ENCODE measurements around the gene STXBP1. TPM values are rescaled to one million over a fixed set of nuclear protein-coding genes. Genes with fewer than 3 reads are reported as not detected.

Gene STXBP1
- total and polyA plus RNA-seq, 2 donors (not counting 3 experiments of a cell fraction or from before 2014, with no cell fraction given), result 18.8 to 51.3 TPM

DNA sequence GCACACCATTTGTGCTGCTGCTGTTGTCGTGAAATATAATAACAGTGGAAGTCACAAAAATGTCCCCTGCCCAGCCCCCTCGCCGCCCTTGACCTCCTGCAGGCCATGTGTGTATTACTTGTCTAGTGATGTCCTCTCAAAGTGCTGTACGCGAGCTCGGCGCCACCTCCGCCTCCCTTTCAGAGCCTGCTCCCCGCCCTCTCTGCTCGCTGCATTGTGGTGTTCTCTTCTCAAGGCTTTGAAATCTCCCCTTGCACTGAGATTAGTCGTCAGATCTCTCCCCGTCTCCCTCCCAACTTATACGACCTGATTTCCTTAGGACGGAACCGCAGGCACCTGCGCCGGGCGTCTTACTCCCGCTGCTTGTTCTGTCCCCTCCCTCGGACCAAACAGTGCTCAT lies 80.0 kb downstream of the STXBP1 start:
- CTCF ChIA-PET, result no interaction called here
- dilution Hi-C loops (cut with MboI; ENCODE audit: extremely low pct_ligation_motif_present, low sequenced_read_pairs), result no loop called here

DNA sequence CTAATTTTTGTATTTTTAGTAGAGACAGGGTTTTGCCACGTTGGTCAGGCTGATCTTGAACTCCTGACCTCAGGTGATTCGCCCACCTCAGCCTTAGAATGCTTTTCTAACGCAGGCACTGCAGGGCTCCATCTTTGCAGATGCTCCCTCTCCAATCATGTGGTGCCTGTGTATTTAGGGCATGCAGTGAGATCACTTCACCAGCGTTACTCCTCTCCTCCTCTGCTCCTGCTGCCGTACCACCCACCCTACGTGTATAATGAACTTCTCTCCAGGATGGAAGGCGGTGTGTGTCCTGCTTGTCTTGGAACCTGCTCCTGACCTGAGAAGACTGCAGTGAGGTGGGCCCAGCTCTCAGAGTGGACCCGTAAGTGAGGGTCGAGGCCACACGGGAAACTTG lies 81.1 kb downstream of the STXBP1 start:
- CTCF ChIA-PET, result interaction anchor here (1.5 kb wide), 1 partner anchor 41 kb away, joined by 3 read pairs; no protein-coding TSS in a partner anchor

More for the DNA sequence above, 80.0 kb downstream of the STXBP1 start:
- no TSS peak for BruUV-seq (replicated peaks)
- POLR2A ChIA-PET, result no interaction called here
- intact Hi-C loops (cut with micrococcal nuclease), result no loop called here
- TF ChIP-seq GATA2 (IDR thresholded peaks at IDR 0.05; ENCODE audit: insufficient read depth, insufficient read length, low read depth, low read length) (no peak), POLR2A (IDR thresholded peaks at IDR 0.05; ENCODE audit: low read depth, low read length) (no peak)
- Histone ChIP-seq H3K4me1 (ENCODE audit: control insufficient read depth, extremely low read depth, insufficient read depth, low read length) (no peaks in the 10 kb centered on the region), H3K27ac (ENCODE audit: insufficient read depth, low read depth, low read length) (no peak overlapping the region), H3K9me1 (replicated peaks; ENCODE audit: control insufficient read depth, extremely low read depth, insufficient read depth, low read length) (no peaks in the 10 kb centered on the region), H3K9ac (replicated peaks; ENCODE audit: extremely low read depth, insufficient read depth, low read length) (no peak overlapping the region), H3K4me3 (replicated peaks in 1 of 3; ENCODE audit: insufficient read depth in 1 of 3, low read depth in 1 of 3, low read length in 3 of 3) (no peak overlapping the region), H3K9me3 (replicated peaks; ENCODE audit: control insufficient read depth, insufficient read depth, low read length) (no peaks in the 10 kb centered on the region), H2AFZ (ENCODE audit: low read depth, low read length) (no peak overlapping the region), H3K27me3 (ENCODE audit: control insufficient read depth in 2 of 2, insufficient read depth in 2 of 2, low read length in 2 of 2) (no peaks in the 10 kb centered on the region), H3K4me2 (ENCODE audit: insufficient read depth, low read length) (no peak overlapping the region), H3K36me3 (ENCODE audit: control insufficient read depth in 2 of 2, extremely low read depth in 1 of 2, insufficient read depth in 2 of 2, low read length in 2 of 2) (peaks cover 0 to 14% of the 10 kb centered on the region in 2 experiments), H3K79me2 (ENCODE audit: control insufficient read depth, insufficient read depth, low read length) (no peaks in the 10 kb centered on the region), H4K20me1 (replicated peaks; ENCODE audit: control insufficient read depth, extremely low read depth, insufficient read depth, low read length) (no peaks in the 10 kb centered on the region)
- FAIRE-seq, result no peak
- no peak for DNase-seq (ENCODE audit: low read depth, low spot score)

More for the DNA sequence above, 81.1 kb downstream of the STXBP1 start:
- Histone ChIP-seq H3K9me3 (replicated peaks; ENCODE audit: control insufficient read depth, insufficient read depth, low read length) (no peaks in the 10 kb centered on the region), H3K4me2 (ENCODE audit: insufficient read depth, low read length) (no peak overlapping the region), H4K20me1 (replicated peaks; ENCODE audit: control insufficient read depth, extremely low read depth, insufficient read depth, low read length) (no peaks in the 10 kb centered on the region), H3K27me3 (ENCODE audit: control insufficient read depth in 2 of 2, insufficient read depth in 2 of 2, low read length in 2 of 2) (no peaks in the 10 kb centered on the region), H3K27ac (ENCODE audit: insufficient read depth, low read depth, low read length) (no peak overlapping the region), H3K79me2 (ENCODE audit: control insufficient read depth, insufficient read depth, low read length) (no peaks in the 10 kb centered on the region), H2AFZ (ENCODE audit: low read depth, low read length) (no peak overlapping the region), H3K36me3 (ENCODE audit: control insufficient read depth in 2 of 2, extremely low read depth in 1 of 2, insufficient read depth in 2 of 2, low read length in 2 of 2) (peaks cover 0 to 11% of the 10 kb centered on the region in 2 experiments), H3K4me1 (ENCODE audit: control insufficient read depth, extremely low read depth, insufficient read depth, low read length) (no peaks in the 10 kb centered on the region), H3K9me1 (replicated peaks; ENCODE audit: control insufficient read depth, extremely low read depth, insufficient read depth, low read length) (no peaks in the 10 kb centered on the region), H3K4me3 (replicated peaks in 1 of 3; ENCODE audit: insufficient read depth in 1 of 3, low read depth in 1 of 3, low read length in 3 of 3) (no peak overlapping the region), H3K9ac (replicated peaks; ENCODE audit: extremely low read depth, insufficient read depth, low read length) (no peak overlapping the region)
- POLR2A ChIA-PET, result no interaction called here
- TF ChIP-seq, protein P1, sequence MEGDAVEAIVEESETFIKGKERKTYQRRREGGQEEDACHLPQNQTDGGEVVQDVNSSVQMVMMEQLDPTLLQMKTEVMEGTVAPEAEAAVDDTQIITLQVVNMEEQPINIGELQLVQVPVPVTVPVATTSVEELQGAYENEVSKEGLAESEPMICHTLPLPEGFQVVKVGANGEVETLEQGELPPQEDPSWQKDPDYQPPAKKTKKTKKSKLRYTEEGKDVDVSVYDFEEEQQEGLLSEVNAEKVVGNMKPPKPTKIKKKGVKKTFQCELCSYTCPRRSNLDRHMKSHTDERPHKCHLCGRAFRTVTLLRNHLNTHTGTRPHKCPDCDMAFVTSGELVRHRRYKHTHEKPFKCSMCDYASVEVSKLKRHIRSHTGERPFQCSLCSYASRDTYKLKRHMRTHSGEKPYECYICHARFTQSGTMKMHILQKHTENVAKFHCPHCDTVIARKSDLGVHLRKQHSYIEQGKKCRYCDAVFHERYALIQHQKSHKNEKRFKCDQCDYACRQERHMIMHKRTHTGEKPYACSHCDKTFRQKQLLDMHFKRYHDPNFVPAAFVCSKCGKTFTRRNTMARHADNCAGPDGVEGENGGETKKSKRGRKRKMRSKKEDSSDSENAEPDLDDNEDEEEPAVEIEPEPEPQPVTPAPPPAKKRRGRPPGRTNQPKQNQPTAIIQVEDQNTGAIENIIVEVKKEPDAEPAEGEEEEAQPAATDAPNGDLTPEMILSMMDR (IDR thresholded peaks at IDR 0.05; ENCODE audit: extremely low read depth in 1 of 2, insufficient read depth in 1 of 2, low read depth in 1 of 2, low read length in 2 of 2), result no peak
- TF ChIP-seq POLR2A (IDR thresholded peaks at IDR 0.05; ENCODE audit: low read depth, low read length) (no peak), MYC (IDR thresholded peaks at IDR 0.05; ENCODE audit: low read depth, low read length) (no peak), JUN (IDR thresholded peaks at IDR 0.05; ENCODE audit: borderline replicate concordance, insufficient read depth, insufficient read length, low read depth) (no peak), GATA2 (IDR thresholded peaks at IDR 0.05; ENCODE audit: insufficient read depth, insufficient read length, low read depth, low read length) (no peak), EZH2 (IDR thresholded peaks at IDR 0.05; ENCODE audit: borderline replicate concordance, low read depth, low read length, severe bottlenecking) (no peak), POLR2AphosphoS5 (IDR thresholded peaks at IDR 0.05; ENCODE audit: insufficient read depth, low read depth, low read length) (no peak), FOS (IDR thresholded peaks at IDR 0.05; ENCODE audit: borderline replicate concordance, insufficient read depth, low read length) (no peak)
- TF ChIP-seq, protein P2, sequence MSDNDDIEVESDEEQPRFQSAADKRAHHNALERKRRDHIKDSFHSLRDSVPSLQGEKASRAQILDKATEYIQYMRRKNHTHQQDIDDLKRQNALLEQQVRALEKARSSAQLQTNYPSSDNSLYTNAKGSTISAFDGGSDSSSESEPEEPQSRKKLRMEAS (IDR thresholded peaks at IDR 0.05; ENCODE audit: insufficient read depth, insufficient read length), result no peak
- no TSS peak for BruUV-seq (replicated peaks)
- no peak for FAIRE-seq
- dilution Hi-C loops (cut with MboI; ENCODE audit: extremely low pct_ligation_motif_present, low sequenced_read_pairs) (no loop called here), intact Hi-C loops (cut with micrococcal nuclease) (no loop called here)
- no peak for DNase-seq (ENCODE audit: low read depth, low spot score)

Measured in endothelial cell of umbilical vein (primary cell).